Calu3 (cell line): ENCODE measurements around the gene RLF. TPM values are rescaled to one million over a fixed set of nuclear protein-coding genes. Genes with fewer than 3 reads are reported as not detected.

Source experiments
- BruUV-seq: library from RNA; stranded (reverse); fragments of 400-500 nt; replicated peaks from 2 replicates; lab custom pipeline; 2021; lab: Mats Ljungman, UMichigan
- CTCF ChIA-PET: fragments of 300-600 bp; sonication (Branson Sonifier 250); formaldehyde crosslinking; loops from one replicate; lab custom pipeline; 2022; ENCODE audit warnings: antibody characterized with exemption; lab: Charles Lee
- DNase-seq: peaks from one replicate; pipeline ENCODE4 v3.0.0; 2022
- H3K27ac Mint-ChIP-seq: one replicate; pipeline ENCODE4 v1.8.0; 2022; ENCODE audit warnings: mixed read lengths; ENCODE audit not compliant: unreplicated experiment
- H3K27me3 Mint-ChIP-seq: one replicate; pipeline ENCODE4 v1.8.0; 2022; ENCODE audit warnings: mixed read lengths; ENCODE audit not compliant: unreplicated experiment
- H3K36me3 Mint-ChIP-seq: one replicate; pipeline ENCODE4 v1.8.0; 2022; ENCODE audit warnings: mild to moderate bottlenecking, moderate library complexity, mixed read lengths; ENCODE audit not compliant: insufficient read depth, unreplicated experiment
- H3K4me1 Mint-ChIP-seq: one replicate; pipeline ENCODE4 v1.8.0; 2022; ENCODE audit warnings: mild to moderate bottlenecking, low read depth, mixed read lengths; ENCODE audit not compliant: unreplicated experiment
- H3K4me3 Mint-ChIP-seq: one replicate; pipeline ENCODE4 v1.8.0; 2022; ENCODE audit warnings: mild to moderate bottlenecking, low read depth, moderate library complexity, mixed read lengths; ENCODE audit not compliant: unreplicated experiment
- H3K9me3 Mint-ChIP-seq: one replicate; pipeline ENCODE4 v1.8.0; 2022; ENCODE audit warnings: low read depth, mixed read lengths; ENCODE audit not compliant: unreplicated experiment
- CTCF ChIP-seq: fragments of 200-600 bp; IDR thresholded peaks from one replicate; pipeline ENCODE4 v1.8.0; 2022; ENCODE audit warnings: antibody characterized with exemption; ENCODE audit not compliant: unreplicated experiment
- intact Hi-C: fragments of 100-400 bp; cut with micrococcal nuclease; formaldehyde crosslinking; loops from one replicate; pipeline ENCODE4 v1.10.0; 2022; ENCODE audit not compliant: unreplicated experiment
- total RNA-seq: library from RNA; stranded (reverse); gene quantifications from 2 replicates; pipeline ENCODE4 v1.2.3, GENCODE V29; 2022

Gene RLF
- total RNA-seq, 1 experiment from 2014 or later, result 12.9 TPM

GRCh38 chr1:40160806-40161124 is 422 bp upstream of the RLF start:
- intact Hi-C loops, result no loop called here
- BruUV-seq, result TSS peak; percentile 99
- Mint-ChIP-seq H3K27me3 (no peaks in the 10 kb centered on the region), H3K36me3 (no peaks in the 10 kb centered on the region), H3K4me1 (no peaks in the 10 kb centered on the region), H3K9me3 (no peaks in the 10 kb centered on the region), H3K27ac (no peak overlapping the region), H3K4me3 (no peak overlapping the region)
- CTCF ChIA-PET, result no interaction called here
- no peak for DNase-seq
- TF ChIP-seq CTCF, result no peak

- TF ChIP-seq CTCF, result no peak
- Mint-ChIP-seq H3K9me3 (no peaks in the 10 kb centered on the region), H3K4me1 (no peaks in the 10 kb centered on the region), H3K27me3 (no peaks in the 10 kb centered on the region), H3K4me3 (no peak overlapping the region), H3K27ac (no peak overlapping the region), H3K36me3 (no peaks in the 10 kb centered on the region)
- DNase-seq, result no peak
- CTCF ChIA-PET, result interaction anchor here (0.6 to 1.5 kb wide), 4 partner anchors 21 to 137 kb away, joined by 3 to 6 read pairs (median 5); no protein-coding TSS in a partner anchor
- BruUV-seq, result no TSS peak
- intact Hi-C loops, result no loop called here
Measured at GRCh38 chr1:40161888-40162397, 756 bp downstream of the RLF start.

- intact Hi-C loops, result no loop called here
- no peaks in the 10 kb centered on the region for H3K36me3 Mint-ChIP-seq
- TF ChIP-seq CTCF, result no peak
- no TSS peak for BruUV-seq
- no peaks in the 10 kb centered on the region for H3K9me3 Mint-ChIP-seq
- CTCF ChIA-PET, result interaction anchor here (1.3 kb wide), 1 partner anchor 20 kb away, joined by 3 read pairs; no protein-coding TSS in a partner anchor
- H3K4me3 Mint-ChIP-seq, result no peak overlapping the region
- H3K27me3 Mint-ChIP-seq, result no peaks in the 10 kb centered on the region
- DNase-seq, result no peak
- no peak overlapping the region for H3K27ac Mint-ChIP-seq
- H3K4me1 Mint-ChIP-seq, result no peaks in the 10 kb centered on the region
Measured at GRCh38 chr1:40162753-40163441, 1.7 kb downstream of the RLF start.

- BruUV-seq, result no TSS peak
- H3K27ac Mint-ChIP-seq, result no peak overlapping the region
- no peaks in the 10 kb centered on the region for H3K9me3 Mint-ChIP-seq
- H3K4me1 Mint-ChIP-seq, result no peaks in the 10 kb centered on the region
- DNase-seq, result no peak
- no peaks in the 10 kb centered on the region for H3K27me3 Mint-ChIP-seq
- H3K36me3 Mint-ChIP-seq, result no peaks in the 10 kb centered on the region
- TF ChIP-seq CTCF, result no peak
- intact Hi-C loops, result no loop called here
- no peak overlapping the region for H3K4me3 Mint-ChIP-seq
- CTCF ChIA-PET, result interaction anchor here (1.4 kb wide), 1 partner anchor 15 kb away, joined by 4 read pairs; no protein-coding TSS in a partner anchor
Measured at GRCh38 chr1:40167317-40167716, 6.1 kb downstream of the RLF start.
